K562 (cell line): ENCODE data around the gene USP15. TPM values are rescaled to one million over a fixed set of nuclear protein-coding genes. Genes with fewer than 3 reads are reported as not detected.

Source experiments
- ADNP ChIP-seq: fragments of 200-800 bp; sonication (Bioruptor generic); IDR thresholded peaks from 2 replicates; pipeline ENCODE4 v1.6.1; 2016; ENCODE audit warnings: missing genetic modification characterization, missing compliant biosample characterization
- BCLAF1 ChIP-seq, 2 experiments: fragments of 450-650 bp in 1 of 2; IDR thresholded peaks; 2 replicates each; pipeline ENCODE4 v1.6.1; 2011 to 2017; ENCODE audit warnings: low read depth in 2 of 2, antibody characterized with exemption in 1 of 2, borderline replicate concordance in 1 of 2, low read length in 1 of 2, mild to moderate bottlenecking in 1 of 2, mixed read lengths in 1 of 2; ENCODE audit not compliant: control insufficient read depth in 1 of 2
- CREB3L1 ChIP-seq: fragments of 450-650 bp; IDR thresholded peaks from 2 replicates; pipeline ENCODE4 v1.6.1; 2014; ENCODE audit warnings: low read depth, mild to moderate bottlenecking, moderate library complexity, borderline replicate concordance
- EHMT2 ChIP-seq: fragments of 450-650 bp; IDR thresholded peaks from 2 replicates; pipeline ENCODE4 v1.6.1; 2018; ENCODE audit warnings: antibody characterized with exemption
- HINFP ChIP-seq: fragments of 450-650 bp; conservative IDR thresholded peaks from 2 replicates; pipeline ENCODE4 v1.6.1; 2016; ENCODE audit warnings: missing genetic modification characterization, low read depth, mild to moderate bottlenecking, control low read depth, missing compliant biosample characterization
- HNRNPLL ChIP-seq: fragments of 200-400 bp; formaldehyde crosslinking; IDR thresholded peaks from 2 replicates; pipeline ENCODE4 v1.6.1; 2017; ENCODE audit warnings: low read length, low read depth, mild to moderate bottlenecking; ENCODE audit not compliant: poor library complexity, severe bottlenecking
- LEF1 ChIP-seq: fragments of 450-650 bp; IDR thresholded peaks from 2 replicates; pipeline ENCODE4 v1.6.1; 2016; ENCODE audit warnings: mild to moderate bottlenecking
- MCM7 ChIP-seq, 2 experiments: fragments of 450-650 bp; IDR thresholded peaks; 2 replicates each; pipeline ENCODE4 v1.6.1; 2016 to 2018
- NFATC3 ChIP-seq: fragments of 450-650 bp; IDR thresholded peaks from 2 replicates; pipeline ENCODE4 v1.6.1; 2017; ENCODE audit warnings: mild to moderate bottlenecking
- NFE2L1 ChIP-seq: fragments of 450-650 bp; IDR thresholded peaks from 2 replicates; pipeline ENCODE4 v1.6.1; 2016; ENCODE audit warnings: missing genetic modification characterization, low read depth, mild to moderate bottlenecking, missing compliant biosample characterization, moderate library complexity, borderline replicate concordance
- RFX1 ChIP-seq: fragments of 450-650 bp; IDR thresholded peaks from 2 replicates; pipeline ENCODE4 v1.6.1; 2016; ENCODE audit warnings: mild to moderate bottlenecking, moderate library complexity
- ZNF197 ChIP-seq: fragments of 200-800 bp; sonication (Bioruptor generic); IDR thresholded peaks from 2 replicates; pipeline ENCODE4 v1.6.1; 2016; ENCODE audit warnings: low read depth, missing genetic modification characterization, missing compliant biosample characterization
- polyA plus RNA-seq, 8 experiments: library from polyadenylated mRNA; depleted of rRNA in 4 of 8; stranded (reverse) in 5 of 8; unstranded in 3 of 8; fragments of >200 nt; fragmentation: Nextera tagmentation in 2 of 8; fragmentation: Illumina TruSeq in 1 of 8; extraction: Ambion mirVana in 2 of 8; extraction: Trizol in 1 of 8; gene quantifications; 2 replicates each; pipeline versions ENCODE4 v1.2.1 to v1.2.3, GENCODE V29; 2011 to 2014; ENCODE audit warnings: inconsistent platforms in 1 of 8, missing spikeins in 1 of 8
- total RNA-seq, 7 experiments: library from RNA; depleted of rRNA in 6 of 7; stranded (reverse); fragments of >200 nt in 6 of 7; fragmentation: Illumina TruSeq in 2 of 7; extraction: Trizol in 2 of 7; gene quantifications; 2 replicates each; pipeline versions ENCODE4 v1.2.1 to v1.2.3, GENCODE V29; 2011 to 2021; ENCODE audit warnings: low replicate concordance in 1 of 7
- TF ChIP-seq, protein P1 (sequence below): sonication (generic); formaldehyde crosslinking; IDR thresholded peaks from 2 replicates; pipeline ENCODE4 v1.8.1; 2023; ENCODE audit warnings: mild to moderate bottlenecking, missing genetic modification reagents
- TF ChIP-seq, protein P2 (sequence below), 2 experiments: fragments of 450-650 bp; IDR thresholded peaks; 2 replicates each; pipeline ENCODE4 v1.6.1; 2018; ENCODE audit warnings: mild to moderate bottlenecking in 2 of 2, low read depth in 1 of 2; ENCODE audit not compliant: partially characterized antibody in 2 of 2

USP15 gene
- total and polyA plus RNA-seq, 9 of the 15 experiments (the other 6 are each of a cell fraction or from before 2014, with no cell fraction given), result 140 to 272 (median 182) TPM

DNA sequence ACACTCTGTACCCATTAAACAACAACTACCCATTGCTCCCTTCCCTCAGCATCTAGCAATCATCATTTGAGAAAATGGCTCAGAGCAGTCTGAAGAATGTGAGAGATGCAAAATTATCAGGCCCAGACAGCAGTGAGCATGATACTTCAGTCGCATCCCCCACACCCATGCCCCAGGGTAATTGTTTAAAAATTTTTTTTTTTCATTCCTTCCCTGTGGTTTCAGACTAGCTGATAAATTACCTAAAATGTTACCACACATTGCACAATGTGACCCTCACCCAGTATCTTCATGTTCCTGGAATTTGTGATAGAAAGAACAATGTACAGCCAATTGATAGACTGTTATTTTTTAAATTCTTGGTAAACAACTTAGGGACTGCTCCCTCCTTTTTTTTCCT lies 11.3 kb upstream of the USP15 start (continued):
- TF ChIP-seq CREB3L1 (no peak), RFX1 (no peak), ZNF197 (CRISPR knock-in tag) (0 out of 2 replicates have a peak, but pooled peaks have one; percentile 56), LEF1 (peak; percentile 71), NFE2L1 (tag) (no peak), MCM7 (IDR thresholded peaks at IDR 0.05) (no peak), HNRNPLL (no peak), NFATC3 (no peak), EHMT2 (no peak), ADNP (no peak), HINFP (tag) (no peak), BCLAF1 (IDR thresholded peaks at IDR 0.05; ENCODE audit: borderline replicate concordance in 1 of 2, control insufficient read depth in 1 of 2, low read depth in 2 of 2, low read length in 1 of 2) (no peak)
- TF ChIP-seq, protein P1, sequence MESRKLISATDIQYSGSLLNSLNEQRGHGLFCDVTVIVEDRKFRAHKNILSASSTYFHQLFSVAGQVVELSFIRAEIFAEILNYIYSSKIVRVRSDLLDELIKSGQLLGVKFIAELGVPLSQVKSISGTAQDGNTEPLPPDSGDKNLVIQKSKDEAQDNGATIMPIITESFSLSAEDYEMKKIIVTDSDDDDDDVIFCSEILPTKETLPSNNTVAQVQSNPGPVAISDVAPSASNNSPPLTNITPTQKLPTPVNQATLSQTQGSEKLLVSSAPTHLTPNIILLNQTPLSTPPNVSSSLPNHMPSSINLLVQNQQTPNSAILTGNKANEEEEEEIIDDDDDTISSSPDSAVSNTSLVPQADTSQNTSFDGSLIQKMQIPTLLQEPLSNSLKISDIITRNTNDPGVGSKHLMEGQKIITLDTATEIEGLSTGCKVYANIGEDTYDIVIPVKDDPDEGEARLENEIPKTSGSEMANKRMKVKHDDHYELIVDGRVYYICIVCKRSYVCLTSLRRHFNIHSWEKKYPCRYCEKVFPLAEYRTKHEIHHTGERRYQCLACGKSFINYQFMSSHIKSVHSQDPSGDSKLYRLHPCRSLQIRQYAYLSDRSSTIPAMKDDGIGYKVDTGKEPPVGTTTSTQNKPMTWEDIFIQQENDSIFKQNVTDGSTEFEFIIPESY (CRISPR knock-in tag), result no peak
- TF ChIP-seq, protein P2, sequence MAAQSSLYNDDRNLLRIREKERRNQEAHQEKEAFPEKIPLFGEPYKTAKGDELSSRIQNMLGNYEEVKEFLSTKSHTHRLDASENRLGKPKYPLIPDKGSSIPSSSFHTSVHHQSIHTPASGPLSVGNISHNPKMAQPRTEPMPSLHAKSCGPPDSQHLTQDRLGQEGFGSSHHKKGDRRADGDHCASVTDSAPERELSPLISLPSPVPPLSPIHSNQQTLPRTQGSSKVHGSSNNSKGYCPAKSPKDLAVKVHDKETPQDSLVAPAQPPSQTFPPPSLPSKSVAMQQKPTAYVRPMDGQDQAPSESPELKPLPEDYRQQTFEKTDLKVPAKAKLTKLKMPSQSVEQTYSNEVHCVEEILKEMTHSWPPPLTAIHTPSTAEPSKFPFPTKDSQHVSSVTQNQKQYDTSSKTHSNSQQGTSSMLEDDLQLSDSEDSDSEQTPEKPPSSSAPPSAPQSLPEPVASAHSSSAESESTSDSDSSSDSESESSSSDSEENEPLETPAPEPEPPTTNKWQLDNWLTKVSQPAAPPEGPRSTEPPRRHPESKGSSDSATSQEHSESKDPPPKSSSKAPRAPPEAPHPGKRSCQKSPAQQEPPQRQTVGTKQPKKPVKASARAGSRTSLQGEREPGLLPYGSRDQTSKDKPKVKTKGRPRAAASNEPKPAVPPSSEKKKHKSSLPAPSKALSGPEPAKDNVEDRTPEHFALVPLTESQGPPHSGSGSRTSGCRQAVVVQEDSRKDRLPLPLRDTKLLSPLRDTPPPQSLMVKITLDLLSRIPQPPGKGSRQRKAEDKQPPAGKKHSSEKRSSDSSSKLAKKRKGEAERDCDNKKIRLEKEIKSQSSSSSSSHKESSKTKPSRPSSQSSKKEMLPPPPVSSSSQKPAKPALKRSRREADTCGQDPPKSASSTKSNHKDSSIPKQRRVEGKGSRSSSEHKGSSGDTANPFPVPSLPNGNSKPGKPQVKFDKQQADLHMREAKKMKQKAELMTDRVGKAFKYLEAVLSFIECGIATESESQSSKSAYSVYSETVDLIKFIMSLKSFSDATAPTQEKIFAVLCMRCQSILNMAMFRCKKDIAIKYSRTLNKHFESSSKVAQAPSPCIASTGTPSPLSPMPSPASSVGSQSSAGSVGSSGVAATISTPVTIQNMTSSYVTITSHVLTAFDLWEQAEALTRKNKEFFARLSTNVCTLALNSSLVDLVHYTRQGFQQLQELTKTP (IDR thresholded peaks at IDR 0.05; ENCODE audit: low read depth in 1 of 2, partially characterized antibody in 2 of 2), result peak; percentile 25 to 45
